Omental fat pad (tissue), 4 donors: ENCODE results near the gene AQP4. TPM values are rescaled to one million over a fixed set of nuclear protein-coding genes. Genes with fewer than 3 reads are reported as not detected.

Experiments used
- ATAC-seq: fragments of 150-250 bp; one replicate; pipeline ENCODE4 v1.9.1; 2016; ENCODE audit warnings: mild to moderate bottlenecking, moderate library complexity; ENCODE audit not compliant: low FRiP score
- DNase-seq: peaks from one replicate; pipeline ENCODE4 v3.0.0-alpha.2; 2019; ENCODE audit warnings: low spot score
- total RNA-seq, 4 donors: library from RNA; depleted of rRNA; stranded (reverse); fragments of >200 nt; gene quantifications; one replicate each; pipeline ENCODE4 v1.1.0, GENCODE V29; 2016
- TF ChIP-seq, protein P1 (sequence below), 3 donors: fragments of 450-650 bp; IDR thresholded peaks; one replicate each; pipeline ENCODE4 v1.5.1; 2016 to 2017; ENCODE audit warnings: antibody characterized with exemption in 3 of 3, mild to moderate bottlenecking in 3 of 3, moderate library complexity in 2 of 3

AQP4 gene
- total RNA-seq, 4 donors from 2014 or later: not detected

DNA sequence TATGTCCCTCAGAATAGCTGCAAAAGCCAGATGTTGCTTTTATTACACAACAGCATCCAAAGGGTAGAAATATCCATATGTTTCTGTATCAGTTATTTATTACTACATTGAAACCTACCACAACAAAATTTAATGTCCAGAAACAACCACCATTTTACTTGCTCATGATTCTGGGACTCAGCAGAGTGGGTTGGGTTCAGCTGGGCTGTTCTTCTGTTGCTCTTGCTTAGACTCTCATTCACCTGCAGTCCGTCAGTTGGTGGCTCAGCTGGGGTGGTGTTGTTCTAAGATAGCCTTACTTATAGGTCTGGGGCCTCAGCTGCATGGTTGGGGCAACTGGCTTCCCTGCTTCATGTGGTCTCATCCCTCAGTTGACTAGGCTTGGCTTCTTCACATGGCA is 21.7 kb downstream of the AQP4 start:
- ATAC-seq (no peak), DNase-seq (no peak)
- TF ChIP-seq, protein P1, sequence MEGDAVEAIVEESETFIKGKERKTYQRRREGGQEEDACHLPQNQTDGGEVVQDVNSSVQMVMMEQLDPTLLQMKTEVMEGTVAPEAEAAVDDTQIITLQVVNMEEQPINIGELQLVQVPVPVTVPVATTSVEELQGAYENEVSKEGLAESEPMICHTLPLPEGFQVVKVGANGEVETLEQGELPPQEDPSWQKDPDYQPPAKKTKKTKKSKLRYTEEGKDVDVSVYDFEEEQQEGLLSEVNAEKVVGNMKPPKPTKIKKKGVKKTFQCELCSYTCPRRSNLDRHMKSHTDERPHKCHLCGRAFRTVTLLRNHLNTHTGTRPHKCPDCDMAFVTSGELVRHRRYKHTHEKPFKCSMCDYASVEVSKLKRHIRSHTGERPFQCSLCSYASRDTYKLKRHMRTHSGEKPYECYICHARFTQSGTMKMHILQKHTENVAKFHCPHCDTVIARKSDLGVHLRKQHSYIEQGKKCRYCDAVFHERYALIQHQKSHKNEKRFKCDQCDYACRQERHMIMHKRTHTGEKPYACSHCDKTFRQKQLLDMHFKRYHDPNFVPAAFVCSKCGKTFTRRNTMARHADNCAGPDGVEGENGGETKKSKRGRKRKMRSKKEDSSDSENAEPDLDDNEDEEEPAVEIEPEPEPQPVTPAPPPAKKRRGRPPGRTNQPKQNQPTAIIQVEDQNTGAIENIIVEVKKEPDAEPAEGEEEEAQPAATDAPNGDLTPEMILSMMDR (IDR thresholded peaks at IDR 0.05): no peak

DNA sequence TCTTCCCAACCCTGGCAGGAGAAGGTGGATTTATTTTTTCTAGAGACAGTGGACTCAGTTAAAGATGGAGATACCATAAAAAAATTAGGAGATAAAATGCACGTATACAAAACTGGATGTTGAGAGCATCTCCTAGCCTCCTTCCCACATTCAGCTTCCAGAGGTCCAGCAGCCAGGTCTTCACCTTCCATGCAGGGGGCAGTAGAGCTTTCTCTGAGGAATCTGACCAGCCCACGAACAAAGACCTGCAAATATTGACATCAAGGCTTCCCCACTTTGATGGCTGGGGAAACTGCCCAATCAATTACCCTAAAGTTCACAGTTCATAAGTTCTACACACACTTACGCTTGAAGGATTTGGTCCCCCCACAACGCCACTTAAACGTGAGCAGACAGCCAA is 24.5 kb downstream of the AQP4 start:
- no peak for DNase-seq
- TF ChIP-seq, protein P1 (IDR thresholded peaks at IDR 0.05): no peak
- ATAC-seq: no peak

DNA sequence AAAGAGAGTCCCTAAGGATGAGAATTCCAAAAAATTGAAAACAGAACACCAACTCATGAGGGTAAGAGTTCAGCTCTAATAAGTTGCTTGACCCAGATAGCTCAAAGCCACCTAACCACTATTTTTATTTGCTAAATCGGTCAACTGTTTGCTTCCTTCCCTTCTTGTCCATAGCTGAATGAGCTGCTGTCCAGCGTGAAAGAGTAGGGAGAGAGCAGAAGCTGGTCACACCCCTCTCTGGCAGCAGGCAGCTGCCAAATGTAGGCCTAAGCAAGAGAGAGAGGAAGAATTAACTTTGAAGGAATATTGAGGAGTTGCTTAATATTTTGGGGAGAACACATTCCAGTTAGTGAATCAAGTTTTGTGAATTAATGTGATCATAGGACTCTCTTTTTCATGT is 25.9 kb downstream of the AQP4 start:
- no peak for DNase-seq
- ATAC-seq: no peak
- TF ChIP-seq, protein P1 (IDR thresholded peaks at IDR 0.05): no peak

DNA sequence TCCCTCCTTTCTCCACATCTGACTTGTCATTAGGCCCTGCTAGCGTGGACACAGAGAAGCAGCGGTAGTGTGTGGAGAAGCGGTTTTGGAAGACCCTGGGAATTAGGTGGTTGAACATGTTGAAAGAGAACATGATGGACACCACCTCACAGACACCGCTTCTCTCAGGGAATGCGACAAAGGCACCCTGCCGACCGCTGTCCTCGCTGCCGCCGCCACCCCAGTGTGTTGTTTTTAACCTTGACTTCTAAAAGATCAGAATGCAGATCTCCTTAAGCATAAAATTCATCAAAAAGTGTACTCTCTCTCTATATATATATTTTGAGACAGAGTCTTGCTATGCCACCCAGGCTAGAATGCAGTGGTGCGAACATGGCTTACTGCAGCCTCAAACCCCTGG is 33.2 kb downstream of the AQP4 start:
- DNase-seq (no peak), ATAC-seq (no peak)
- TF ChIP-seq, protein P1 (IDR thresholded peaks at IDR 0.05): no peak

DNA sequence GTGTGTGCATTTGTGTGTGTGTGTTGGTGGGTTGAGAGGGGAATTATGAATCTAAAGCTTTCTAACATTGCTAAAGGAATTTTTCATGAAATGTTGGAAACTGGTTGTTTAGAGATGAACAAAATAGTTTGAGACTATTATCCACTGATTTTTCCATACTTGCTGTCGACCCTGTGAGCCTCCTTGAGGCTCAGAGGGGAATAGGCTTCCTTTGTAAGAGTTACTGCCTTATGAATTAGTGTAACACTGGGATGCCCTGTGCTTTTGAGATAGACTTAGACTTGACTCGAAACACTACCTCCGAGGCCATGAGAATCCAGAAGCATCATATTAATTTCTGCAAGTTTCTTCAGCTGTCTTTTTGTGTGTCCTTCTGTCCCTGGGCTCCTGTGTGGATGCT is 37.9 kb downstream of the AQP4 start:
- TF ChIP-seq, protein P1 (IDR thresholded peaks at IDR 0.05): no peak
- DNase-seq: no peak
- ATAC-seq: no peak

DNA sequence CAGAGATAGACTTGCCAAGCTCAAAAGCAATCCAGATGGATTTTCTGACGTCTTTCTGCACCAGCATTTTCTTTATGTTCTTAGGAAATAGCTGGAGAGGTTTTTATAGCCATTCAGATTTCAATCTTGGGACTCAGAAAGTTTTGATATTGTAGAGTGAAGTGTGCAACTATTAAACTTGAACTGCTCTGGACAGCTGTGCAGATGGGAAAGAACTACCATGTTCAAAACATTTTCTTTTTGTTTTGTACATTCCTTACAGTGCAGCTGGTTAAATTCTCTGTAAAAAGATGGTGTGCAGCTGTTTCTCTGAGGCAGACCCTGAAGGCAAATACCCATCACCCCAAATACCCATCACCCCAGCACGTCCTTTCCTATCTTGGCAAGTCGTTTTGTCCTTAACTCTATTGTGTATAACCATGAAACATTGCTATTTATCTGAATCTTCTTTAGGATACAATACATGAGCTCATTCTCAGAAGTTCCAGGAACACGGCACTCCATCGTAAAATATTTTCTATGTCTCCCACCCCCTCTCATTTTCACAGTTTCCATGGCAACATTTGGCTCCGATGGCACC is 38.8 kb downstream of the AQP4 start:
- TF ChIP-seq, protein P1 (IDR thresholded peaks at IDR 0.05): no peak
- DNase-seq (no peak), ATAC-seq (no peak)

DNA sequence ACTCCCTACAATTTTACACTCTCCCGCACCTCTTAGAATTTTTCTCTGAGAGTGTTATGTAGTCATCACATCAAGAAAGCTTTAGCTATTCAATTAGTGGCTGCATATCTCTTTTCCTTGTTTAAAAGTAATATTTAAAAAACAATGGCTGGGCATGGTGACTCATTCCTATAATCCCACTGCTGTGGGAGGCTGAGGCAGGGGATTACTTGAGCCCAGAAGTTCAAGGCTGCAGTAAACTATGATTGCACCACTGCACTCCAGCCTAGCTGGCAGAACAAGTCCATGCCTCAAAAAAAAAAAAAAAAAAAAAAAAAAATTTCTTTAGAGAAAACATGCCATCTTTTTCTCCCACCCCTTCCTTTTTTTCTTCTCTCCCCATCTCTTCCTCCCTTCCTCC is 44.3 kb downstream of the AQP4 start:
- DNase-seq (no peak), ATAC-seq (no peak)
- TF ChIP-seq, protein P1 (IDR thresholded peaks at IDR 0.05): no peak
